Hypothalamus (tissue), 51 donors: ENCODE measurements around the gene B4GALNT3.

Experiments
- DNase-seq, 51 donors: peaks; one replicate each; lab custom pipeline; 2025; lab: John Stamatoyannopoulos, UW

Gene B4GALNT3

GRCh38 chr12:466762-467161 is 7.0 kb downstream of the B4GALNT3 start:
- no peak for DNase-seq

GRCh38 chr12:467591-467990 is 7.9 kb downstream of the B4GALNT3 start:
- DNase-seq, result no peak

- DNase-seq, result no peak
Observed at GRCh38 chr12:468671-469389, 9.1 kb downstream of the B4GALNT3 start.

GRCh38 chr12:470133-470532 is 10.4 kb downstream of the B4GALNT3 start:
- DNase-seq, result no peak

- no peak for DNase-seq
Observed at GRCh38 chr12:473198-473597, 13.5 kb downstream of the B4GALNT3 start.

- no peak for DNase-seq
Observed at GRCh38 chr12:473863-474577, 14.3 kb downstream of the B4GALNT3 start.

- no peak for DNase-seq
Observed at GRCh38 chr12:475286-475685, 15.5 kb downstream of the B4GALNT3 start.

- no peak for DNase-seq
Observed at GRCh38 chr12:479161-479560, 19.4 kb downstream of the B4GALNT3 start.

GRCh38 chr12:480831-481816 is 21.4 kb downstream of the B4GALNT3 start:
- DNase-seq, result no peak

- no peak for DNase-seq
Observed at GRCh38 chr12:482061-482460, 22.3 kb downstream of the B4GALNT3 start.

GRCh38 chr12:484096-484495 is 24.4 kb downstream of the B4GALNT3 start:
- no peak for DNase-seq

- no peak for DNase-seq
Observed at GRCh38 chr12:490260-490659, 30.5 kb downstream of the B4GALNT3 start.

GRCh38 chr12:495466-495865 is 35.7 kb downstream of the B4GALNT3 start:
- no peak for DNase-seq

GRCh38 chr12:496736-497135 is 37.0 kb downstream of the B4GALNT3 start:
- DNase-seq, result no peak

GRCh38 chr12:497501-498160 is 37.9 kb downstream of the B4GALNT3 start:
- no peak for DNase-seq

GRCh38 chr12:499837-500458 is 40.2 kb downstream of the B4GALNT3 start:
- DNase-seq, result no peak

- DNase-seq, result no peak
Observed at GRCh38 chr12:501722-502447, 42.1 kb downstream of the B4GALNT3 start.

- DNase-seq, result no peak
Observed at GRCh38 chr12:503111-503761, 43.5 kb downstream of the B4GALNT3 start.

GRCh38 chr12:505221-505620 is 45.5 kb downstream of the B4GALNT3 start:
- no peak for DNase-seq
